Stimulated activated effector memory CD8-positive, alpha-beta T cell treated with anti-CD3 and anti-CD28 coated beads, Interleukin-12 subunit alpha, Interleukin-12 subunit beta, amount 100 ng/mL, for 72 hours (primary cell): Measurements from ENCODE around the gene MAN2B2.

ENCODE experiments used
- ATAC-seq: fragments of 150-1000 bp; cut with Tn5 transposase; 2 replicates; pipeline ENCODE4 v1.10.0; 2021
- DNase-seq, 2 donors: peaks; one replicate each; pipeline ENCODE4 v3.0.0; 2021 to 2022; ENCODE audit warnings: low spot score in 2 of 2
- H3K27ac Mint-ChIP-seq: one replicate; pipeline ENCODE4 v1.8.0; 2022; ENCODE audit warnings: mild to moderate bottlenecking, mixed read lengths
- H3K36me3 Mint-ChIP-seq: one replicate; pipeline ENCODE4 v1.8.0; 2022; ENCODE audit warnings: mild to moderate bottlenecking, mixed read lengths
- H3K4me1 Mint-ChIP-seq: one replicate; pipeline ENCODE4 v1.8.0; 2022; ENCODE audit warnings: mixed read lengths
- H3K4me3 Mint-ChIP-seq: one replicate; pipeline ENCODE4 v1.8.0; 2022; ENCODE audit warnings: mild to moderate bottlenecking, mixed read lengths
- H3K9me3 Mint-ChIP-seq: one replicate; pipeline ENCODE4 v1.8.0; 2022; ENCODE audit warnings: mixed read lengths

MAN2B2 gene

DNA sequence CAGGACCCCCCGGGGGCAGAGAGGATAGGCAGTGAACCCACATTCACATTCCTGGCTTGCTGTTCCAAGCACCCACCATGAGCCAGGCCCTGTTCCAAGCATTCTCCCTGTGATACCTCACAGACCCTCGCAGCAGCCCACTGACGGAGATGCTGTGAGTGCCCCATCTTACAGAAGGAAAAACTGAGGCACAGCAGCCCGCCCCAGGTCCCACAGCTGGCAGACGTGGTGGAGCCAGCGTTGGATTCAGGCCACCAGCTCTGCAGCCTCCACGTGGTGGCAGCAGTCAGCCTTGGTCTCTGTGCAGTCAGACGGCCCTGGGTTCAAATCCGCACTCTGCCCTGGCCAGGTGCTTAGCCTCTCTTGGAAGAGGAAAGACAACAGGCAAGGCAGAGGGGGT lies 16.8 kb downstream of the MAN2B2 start:
- Mint-ChIP-seq H3K4me3 (no peak overlapping the region), H3K4me1 (peaks cover 10% of the 10 kb centered on the region), H3K27ac (peak overlapping the region; percentile 58), H3K36me3 (peaks cover 41% of the 10 kb centered on the region), H3K9me3 (no peaks in the 10 kb centered on the region)
- no peak for ATAC-seq
- DNase-seq = no peak

DNA sequence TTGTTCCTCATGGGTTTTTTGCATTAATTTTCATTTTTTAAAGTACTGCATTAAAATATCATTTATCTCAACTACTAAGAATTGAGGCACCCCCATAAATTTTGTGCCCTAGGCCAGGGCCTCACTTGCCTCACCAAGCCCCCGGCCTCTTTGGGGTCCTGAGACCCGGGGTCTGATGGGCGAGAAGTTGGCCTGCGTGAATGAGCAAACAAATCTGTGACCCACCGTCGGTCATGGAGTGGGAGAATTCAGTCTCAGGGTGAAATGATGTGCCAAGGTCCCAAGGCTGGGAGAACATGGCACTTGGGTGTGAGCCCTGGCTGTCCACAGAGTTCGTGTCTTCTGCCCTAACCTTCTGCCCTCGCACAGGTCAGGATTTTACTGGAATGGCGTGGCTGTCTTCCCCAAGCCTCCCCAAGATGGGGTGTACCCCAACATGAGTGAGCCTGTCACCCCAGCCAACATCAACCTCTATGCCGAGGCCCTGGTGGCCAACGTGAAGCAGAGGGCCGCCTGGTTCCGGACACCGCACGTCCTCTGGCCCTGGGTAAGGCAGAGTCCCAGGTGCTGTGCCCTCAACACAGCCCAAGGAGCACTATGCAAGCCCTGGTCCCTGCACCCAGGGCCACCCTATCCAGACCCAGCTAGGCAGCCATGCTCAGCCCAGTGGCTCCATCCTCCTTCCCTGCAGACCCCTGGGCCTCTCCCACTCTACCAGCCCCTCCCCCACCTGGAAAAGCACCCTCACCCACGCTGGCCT lies 18.0 kb downstream of the MAN2B2 start:
- H3K4me1 Mint-ChIP-seq = peaks cover 12% of the 10 kb centered on the region
- no peak overlapping the region for H3K4me3 Mint-ChIP-seq
- H3K36me3 Mint-ChIP-seq = peaks cover 31% of the 10 kb centered on the region
- peak; percentile 9 for ATAC-seq
- no peak for DNase-seq
- no peaks in the 10 kb centered on the region for H3K9me3 Mint-ChIP-seq
- H3K27ac Mint-ChIP-seq = no peak overlapping the region

DNA sequence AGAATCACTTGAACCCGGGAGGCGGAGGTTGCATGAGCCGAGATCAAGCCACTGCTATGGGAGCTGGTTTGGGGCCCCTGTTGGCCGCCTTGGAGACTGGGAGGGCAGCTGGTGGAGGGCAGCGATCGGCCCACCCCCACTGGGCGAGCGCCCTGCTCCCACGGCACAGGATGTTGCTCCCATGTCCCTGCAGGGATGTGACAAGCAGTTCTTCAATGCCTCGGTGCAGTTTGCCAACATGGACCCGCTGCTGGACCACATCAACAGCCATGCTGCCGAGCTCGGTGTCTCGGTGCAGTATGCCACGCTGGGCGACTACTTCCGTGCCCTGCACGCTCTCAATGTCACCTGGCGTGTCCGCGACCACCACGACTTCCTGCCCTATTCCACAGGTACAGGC lies 19.4 kb downstream of the MAN2B2 start:
- no peak for ATAC-seq
- peaks cover 33% of the 10 kb centered on the region for H3K36me3 Mint-ChIP-seq
- H3K9me3 Mint-ChIP-seq = no peaks in the 10 kb centered on the region
- H3K4me3 Mint-ChIP-seq = no peak overlapping the region
- no peak for DNase-seq
- H3K4me1 Mint-ChIP-seq = peaks cover 12% of the 10 kb centered on the region
- H3K27ac Mint-ChIP-seq = peak overlapping the region; percentile 45

GRCh38 chr4:6594826-6595355 lies 19.9 kb downstream of the MAN2B2 start:
- H3K27ac Mint-ChIP-seq = peak overlapping the region; percentile 45
- peaks cover 32% of the 10 kb centered on the region for H3K36me3 Mint-ChIP-seq
- H3K4me3 Mint-ChIP-seq = no peak overlapping the region
- H3K4me1 Mint-ChIP-seq = peaks cover 12% of the 10 kb centered on the region
- ATAC-seq = no peak
- H3K9me3 Mint-ChIP-seq = no peaks in the 10 kb centered on the region
- DNase-seq = no peak

- no peak for DNase-seq
- H3K4me3 Mint-ChIP-seq = no peak overlapping the region
- peak; percentile 9 for ATAC-seq
- no peak overlapping the region for H3K27ac Mint-ChIP-seq
- H3K9me3 Mint-ChIP-seq = no peaks in the 10 kb centered on the region
- H3K36me3 Mint-ChIP-seq = peaks cover 23% of the 10 kb centered on the region
- H3K4me1 Mint-ChIP-seq = peaks cover 12% of the 10 kb centered on the region
Observed at GRCh38 chr4:6595897-6596537, 21.0 kb downstream of the MAN2B2 start.

- Mint-ChIP-seq H3K9me3 (no peaks in the 10 kb centered on the region), H3K4me3 (no peak overlapping the region), H3K4me1 (peaks cover 12% of the 10 kb centered on the region), H3K36me3 (peaks cover 21% of the 10 kb centered on the region), H3K27ac (no peak overlapping the region)
- DNase-seq (no peak), ATAC-seq (no peak)
Observed at GRCh38 chr4:6596948-6597347, 22.0 kb downstream of the MAN2B2 start.

- no peak for ATAC-seq
- no peak overlapping the region for H3K27ac Mint-ChIP-seq
- peaks cover 25% of the 10 kb centered on the region for H3K36me3 Mint-ChIP-seq
Observed at GRCh38 chr4:6598127-6598526, 23.1 kb downstream of the MAN2B2 start.

GRCh38 chr4:6598641-6599040 lies 23.7 kb downstream of the MAN2B2 start:
- Mint-ChIP-seq H3K9me3 (peaks cover 1% of the 10 kb centered on the region), H3K36me3 (peaks cover 30% of the 10 kb centered on the region), H3K4me1 (peaks cover 12% of the 10 kb centered on the region), H3K27ac (no peak overlapping the region), H3K4me3 (no peak overlapping the region)
- ATAC-seq = no peak
- no peak for DNase-seq

More at GRCh38 chr4:6598127-6598526, 23.1 kb downstream of the MAN2B2 start:
- no peak overlapping the region for H3K4me3 Mint-ChIP-seq
- H3K4me1 Mint-ChIP-seq = peaks cover 12% of the 10 kb centered on the region
- H3K9me3 Mint-ChIP-seq = no peaks in the 10 kb centered on the region
- DNase-seq = no peak

- Mint-ChIP-seq H3K4me1 (peaks cover 2% of the 10 kb centered on the region), H3K4me3 (no peak overlapping the region), H3K27ac (no peak overlapping the region), H3K9me3 (peaks cover 10% of the 10 kb centered on the region), H3K36me3 (peaks cover 54% of the 10 kb centered on the region)
- DNase-seq = no peak
- ATAC-seq = no peak
Observed at GRCh38 chr4:6601661-6602250, 26.8 kb downstream of the MAN2B2 start.

- Mint-ChIP-seq H3K27ac (no peak overlapping the region), H3K36me3 (peaks cover 55% of the 10 kb centered on the region), H3K4me1 (no peaks in the 10 kb centered on the region), H3K9me3 (peaks cover 10% of the 10 kb centered on the region), H3K4me3 (no peak overlapping the region)
- ATAC-seq (no peak), DNase-seq (no peak)
Observed at GRCh38 chr4:6602289-6602688, 27.3 kb downstream of the MAN2B2 start.

GRCh38 chr4:6603128-6603527 lies 28.1 kb downstream of the MAN2B2 start:
- Mint-ChIP-seq H3K4me1 (peaks cover 6% of the 10 kb centered on the region), H3K27ac (no peak overlapping the region), H3K36me3 (peaks cover 63% of the 10 kb centered on the region), H3K4me3 (no peak overlapping the region), H3K9me3 (peaks cover 10% of the 10 kb centered on the region)
- ATAC-seq (no peak), DNase-seq (no peak)

DNA sequence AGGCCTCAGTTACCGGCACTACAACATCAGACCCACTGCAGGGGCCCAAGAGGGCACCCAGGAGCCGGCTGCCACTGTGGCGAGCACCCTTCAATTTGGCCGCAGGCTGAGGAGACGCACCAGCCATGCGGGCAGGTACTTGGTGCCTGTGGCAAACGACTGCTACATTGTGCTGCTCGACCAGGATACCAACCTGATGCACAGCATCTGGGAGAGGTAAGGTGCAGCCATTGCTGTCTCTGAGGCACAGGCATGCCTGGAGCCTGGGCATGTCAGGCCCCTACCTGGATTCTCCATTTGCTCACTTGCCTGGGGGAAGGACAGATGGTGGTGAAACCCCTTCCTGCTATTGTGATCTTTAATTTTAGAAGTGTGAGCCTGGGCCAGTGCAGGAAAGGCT lies 30.1 kb downstream of the MAN2B2 start:
- peaks cover 56% of the 10 kb centered on the region for H3K36me3 Mint-ChIP-seq
- ATAC-seq (no peak), DNase-seq (no peak)
- peaks cover 10% of the 10 kb centered on the region for H3K9me3 Mint-ChIP-seq
- H3K4me3 Mint-ChIP-seq = no peak overlapping the region
- H3K27ac Mint-ChIP-seq = no peak overlapping the region
- peaks cover 19% of the 10 kb centered on the region for H3K4me1 Mint-ChIP-seq

- H3K36me3 Mint-ChIP-seq = peaks cover 61% of the 10 kb centered on the region
- H3K4me1 Mint-ChIP-seq = peaks cover 19% of the 10 kb centered on the region
- peak overlapping the region; percentile 60 for H3K27ac Mint-ChIP-seq
- DNase-seq (no peak), ATAC-seq (no peak)
- no peak overlapping the region for H3K4me3 Mint-ChIP-seq
- peaks cover 10% of the 10 kb centered on the region for H3K9me3 Mint-ChIP-seq
Observed at GRCh38 chr4:6605605-6606004, 30.6 kb downstream of the MAN2B2 start.

- DNase-seq (no peak), ATAC-seq (no peak)
- Mint-ChIP-seq H3K9me3 (peaks cover 10% of the 10 kb centered on the region), H3K4me1 (peaks cover 19% of the 10 kb centered on the region), H3K27ac (peak overlapping the region; percentile 60), H3K4me3 (no peak overlapping the region), H3K36me3 (peaks cover 69% of the 10 kb centered on the region)
Observed at GRCh38 chr4:6606465-6607235, 31.7 kb downstream of the MAN2B2 start.
